Nephron progenitor cell (in vitro differentiated cells): ENCODE results near the gene PPP1R14B.

ENCODE experiments used
- DNase-seq: peaks from one replicate; pipeline ENCODE4 v3.0.0; 2021
- H3K27ac Mint-ChIP-seq: 2 replicates; pipeline ENCODE4 v1.8.0; 2021; ENCODE audit warnings: mild to moderate bottlenecking, moderate library complexity, mixed read lengths
- H3K27me3 Mint-ChIP-seq: 2 replicates; pipeline ENCODE4 v1.8.0; 2021; ENCODE audit warnings: mild to moderate bottlenecking, low read depth, mixed read lengths; ENCODE audit not compliant: poor library complexity
- H3K36me3 Mint-ChIP-seq: 2 replicates; pipeline ENCODE4 v1.8.0; 2021; ENCODE audit warnings: low read depth, mixed read lengths
- H3K4me1 Mint-ChIP-seq: 2 replicates; pipeline ENCODE4 v1.8.0; 2021; ENCODE audit warnings: mixed read lengths
- H3K4me3 Mint-ChIP-seq: 2 replicates; pipeline ENCODE4 v1.8.0; 2021; ENCODE audit warnings: mild to moderate bottlenecking, moderate library complexity, mixed read lengths
- H3K9me3 Mint-ChIP-seq: 2 replicates; pipeline ENCODE4 v1.8.0; 2021; ENCODE audit warnings: mild to moderate bottlenecking, moderate library complexity, mixed read lengths
- TF ChIP-seq, protein P1 (sequence below): fragments of 200-600 bp; sonication (generic); IDR thresholded peaks from 2 replicates; pipeline ENCODE4 v1.5.0; 2021; ENCODE audit warnings: antibody characterized with exemption

The PPP1R14B gene

GRCh38 chr11:64283092-64283491, 36.3 kb upstream of the PPP1R14B start:
- DNase-seq: no peak
- Mint-ChIP-seq H3K27me3 (peaks cover 3% of the 10 kb centered on the region), H3K9me3 (no peaks in the 10 kb centered on the region), H3K36me3 (peaks cover 14% of the 10 kb centered on the region), H3K27ac (peak overlapping the region; percentile 21), H3K4me1 (peaks cover 14% of the 10 kb centered on the region), H3K4me3 (peak overlapping the region; percentile 83)
- TF ChIP-seq, protein P1, sequence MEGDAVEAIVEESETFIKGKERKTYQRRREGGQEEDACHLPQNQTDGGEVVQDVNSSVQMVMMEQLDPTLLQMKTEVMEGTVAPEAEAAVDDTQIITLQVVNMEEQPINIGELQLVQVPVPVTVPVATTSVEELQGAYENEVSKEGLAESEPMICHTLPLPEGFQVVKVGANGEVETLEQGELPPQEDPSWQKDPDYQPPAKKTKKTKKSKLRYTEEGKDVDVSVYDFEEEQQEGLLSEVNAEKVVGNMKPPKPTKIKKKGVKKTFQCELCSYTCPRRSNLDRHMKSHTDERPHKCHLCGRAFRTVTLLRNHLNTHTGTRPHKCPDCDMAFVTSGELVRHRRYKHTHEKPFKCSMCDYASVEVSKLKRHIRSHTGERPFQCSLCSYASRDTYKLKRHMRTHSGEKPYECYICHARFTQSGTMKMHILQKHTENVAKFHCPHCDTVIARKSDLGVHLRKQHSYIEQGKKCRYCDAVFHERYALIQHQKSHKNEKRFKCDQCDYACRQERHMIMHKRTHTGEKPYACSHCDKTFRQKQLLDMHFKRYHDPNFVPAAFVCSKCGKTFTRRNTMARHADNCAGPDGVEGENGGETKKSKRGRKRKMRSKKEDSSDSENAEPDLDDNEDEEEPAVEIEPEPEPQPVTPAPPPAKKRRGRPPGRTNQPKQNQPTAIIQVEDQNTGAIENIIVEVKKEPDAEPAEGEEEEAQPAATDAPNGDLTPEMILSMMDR: no peak

DNA sequence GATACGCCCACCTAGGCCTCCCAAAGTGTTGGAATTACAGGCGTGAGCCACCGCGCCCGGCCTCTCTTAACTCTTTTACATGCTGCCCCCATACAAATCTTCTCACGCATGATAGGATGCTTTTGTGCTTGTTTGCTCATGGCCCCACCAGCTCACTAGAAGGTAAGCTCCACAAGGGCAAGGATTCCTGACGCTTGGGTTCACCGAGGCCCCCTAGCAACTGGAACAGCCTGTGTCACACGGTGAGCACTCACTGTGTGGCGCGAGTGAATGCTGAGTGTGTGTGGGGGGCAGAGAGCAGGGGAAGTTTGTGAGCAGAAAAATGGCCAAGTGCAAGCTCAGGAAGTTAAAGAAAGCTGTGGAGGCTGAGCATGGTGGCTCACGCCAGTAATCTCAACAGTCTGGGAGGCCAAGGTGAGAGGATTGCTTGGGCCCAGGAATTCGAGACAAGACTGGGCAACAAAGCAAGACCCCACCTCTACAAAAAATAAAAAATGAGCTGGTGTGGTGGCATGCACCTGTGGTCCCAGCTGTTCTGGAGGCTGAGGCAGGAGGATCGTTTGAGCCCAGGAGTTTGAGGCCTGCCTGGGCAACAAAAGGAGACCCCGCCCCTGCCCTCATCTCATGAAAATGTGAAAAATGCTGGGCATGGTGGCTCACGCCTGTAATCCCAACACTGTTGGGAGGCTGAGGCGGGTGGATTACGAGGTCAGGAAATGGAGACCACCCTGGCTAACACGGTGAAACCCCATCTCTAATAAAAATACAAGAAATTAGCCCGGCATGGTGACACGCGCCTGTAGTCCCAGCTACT, 35.4 kb upstream of the PPP1R14B start:
- Mint-ChIP-seq H3K27ac (no peak overlapping the region), H3K4me3 (no peak overlapping the region), H3K4me1 (peaks cover 14% of the 10 kb centered on the region)

DNA sequence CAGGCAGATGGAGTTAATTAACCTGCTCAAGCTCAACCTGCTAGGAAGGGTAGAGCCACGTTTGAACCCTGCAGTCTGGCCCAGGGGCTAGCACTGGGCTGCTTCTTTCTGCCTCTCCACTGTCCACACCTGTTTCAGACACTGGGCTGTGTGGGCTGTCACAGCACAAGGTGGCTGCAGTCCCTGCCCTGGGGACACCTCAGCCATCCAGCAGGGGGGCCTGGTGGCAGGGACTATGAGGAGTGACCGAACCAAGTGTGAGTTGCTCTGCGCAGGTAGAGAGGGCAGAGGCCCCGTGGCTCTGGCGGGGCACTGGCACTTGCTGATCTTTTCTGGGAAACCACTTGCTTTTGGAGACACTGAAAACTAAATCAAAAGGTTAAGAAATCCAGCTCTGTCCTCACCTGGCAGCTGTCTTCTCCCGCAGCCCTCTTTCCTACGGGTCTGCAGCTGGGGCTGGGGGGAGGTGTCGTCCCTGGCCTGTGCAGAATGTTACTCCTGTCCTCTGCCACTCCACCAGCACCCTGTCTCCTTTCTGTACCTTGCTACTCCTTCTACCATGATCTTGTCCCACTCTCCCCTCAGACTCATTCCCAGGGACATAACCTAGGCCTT, 31.9 kb upstream of the PPP1R14B start:
- Mint-ChIP-seq H3K36me3 (peaks cover 14% of the 10 kb centered on the region), H3K9me3 (no peaks in the 10 kb centered on the region), H3K4me3 (no peak overlapping the region), H3K4me1 (peaks cover 8% of the 10 kb centered on the region), H3K27ac (peak overlapping the region; percentile 19), H3K27me3 (no peaks in the 10 kb centered on the region)
- TF ChIP-seq, protein P1: no peak
- DNase-seq: no peak

More for the DNA sequence above, 35.4 kb upstream of the PPP1R14B start:
- Mint-ChIP-seq H3K36me3 (peaks cover 14% of the 10 kb centered on the region), H3K27me3 (peaks cover 3% of the 10 kb centered on the region), H3K9me3 (no peaks in the 10 kb centered on the region)
- no peak for DNase-seq
- TF ChIP-seq, protein P1: no peak

GRCh38 chr11:64276653-64277431, 30.1 kb upstream of the PPP1R14B start:
- Mint-ChIP-seq H3K36me3 (peaks cover 10% of the 10 kb centered on the region), H3K4me1 (peaks cover 12% of the 10 kb centered on the region), H3K4me3 (no peak overlapping the region), H3K9me3 (no peaks in the 10 kb centered on the region), H3K27me3 (no peaks in the 10 kb centered on the region), H3K27ac (no peak overlapping the region)
- DNase-seq: no peak
- TF ChIP-seq, protein P1: no peak

- Mint-ChIP-seq H3K9me3 (no peaks in the 10 kb centered on the region), H3K27ac (no peak overlapping the region), H3K27me3 (no peaks in the 10 kb centered on the region), H3K4me1 (peaks cover 14% of the 10 kb centered on the region), H3K36me3 (no peaks in the 10 kb centered on the region), H3K4me3 (no peak overlapping the region)
- TF ChIP-seq, protein P1: no peak
- DNase-seq: no peak
These were observed 29.1 kb upstream of the PPP1R14B start for GRCh38 chr11:64275841-64276240.
